IPS-NIHi7 (cell line): Measurements from ENCODE around the gene TINCR.
A peak's percentile ranks its signal among the peaks of the same experiment; 100 is the strongest.

ENCODE experiments used
- DNase-seq: peaks from one replicate; pipeline ENCODE4 v3.0.0; 2012; ENCODE audit warnings: mixed read lengths; ENCODE audit errors: extremely low spot score

TINCR gene

GRCh38 chr19:5588906-5589676 is 21.3 kb upstream of the TINCR start:
- no peak for DNase-seq

DNA sequence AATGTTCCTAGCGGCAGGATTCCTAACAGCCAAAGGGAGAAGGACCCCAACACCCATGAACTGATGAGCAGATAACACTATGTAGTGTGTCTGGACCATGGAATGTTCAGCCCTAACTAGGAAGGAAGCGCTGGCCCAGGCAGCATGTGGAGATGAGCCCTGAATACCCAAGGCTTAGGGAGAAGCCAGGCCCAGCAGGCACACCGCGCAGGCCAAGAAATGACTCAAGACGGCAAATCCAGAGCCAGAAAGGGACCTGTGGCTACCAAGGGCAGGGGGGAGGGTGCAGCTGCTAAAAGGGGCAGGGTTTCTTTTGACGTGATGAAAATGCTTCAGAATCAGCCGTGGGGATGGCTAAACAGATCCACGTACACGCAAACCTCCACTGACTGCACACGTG is 20.7 kb upstream of the TINCR start:
- no peak for DNase-seq

GRCh38 chr19:5587661-5588060 is 19.9 kb upstream of the TINCR start:
- no peak for DNase-seq

DNA sequence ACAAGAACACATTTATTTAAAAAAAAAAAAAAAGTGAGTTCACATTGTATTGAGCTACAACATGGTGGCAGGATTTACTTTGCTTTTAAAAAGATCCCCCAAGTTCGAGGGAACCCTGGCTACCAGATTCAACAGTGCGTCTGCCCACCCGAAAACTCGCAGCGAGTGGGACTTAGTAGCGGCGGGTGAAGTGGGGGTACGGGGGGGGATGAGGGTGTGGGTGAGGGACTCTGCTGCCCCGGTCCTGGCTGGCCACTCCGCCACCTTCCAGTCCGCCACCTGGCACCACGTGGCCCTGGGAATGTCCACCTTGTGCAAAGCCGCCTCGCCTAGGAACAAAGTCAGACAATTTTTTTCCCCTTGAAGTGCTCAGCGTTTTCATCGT is 19.3 kb upstream of the TINCR start:
- DNase-seq, result no peak

DNA sequence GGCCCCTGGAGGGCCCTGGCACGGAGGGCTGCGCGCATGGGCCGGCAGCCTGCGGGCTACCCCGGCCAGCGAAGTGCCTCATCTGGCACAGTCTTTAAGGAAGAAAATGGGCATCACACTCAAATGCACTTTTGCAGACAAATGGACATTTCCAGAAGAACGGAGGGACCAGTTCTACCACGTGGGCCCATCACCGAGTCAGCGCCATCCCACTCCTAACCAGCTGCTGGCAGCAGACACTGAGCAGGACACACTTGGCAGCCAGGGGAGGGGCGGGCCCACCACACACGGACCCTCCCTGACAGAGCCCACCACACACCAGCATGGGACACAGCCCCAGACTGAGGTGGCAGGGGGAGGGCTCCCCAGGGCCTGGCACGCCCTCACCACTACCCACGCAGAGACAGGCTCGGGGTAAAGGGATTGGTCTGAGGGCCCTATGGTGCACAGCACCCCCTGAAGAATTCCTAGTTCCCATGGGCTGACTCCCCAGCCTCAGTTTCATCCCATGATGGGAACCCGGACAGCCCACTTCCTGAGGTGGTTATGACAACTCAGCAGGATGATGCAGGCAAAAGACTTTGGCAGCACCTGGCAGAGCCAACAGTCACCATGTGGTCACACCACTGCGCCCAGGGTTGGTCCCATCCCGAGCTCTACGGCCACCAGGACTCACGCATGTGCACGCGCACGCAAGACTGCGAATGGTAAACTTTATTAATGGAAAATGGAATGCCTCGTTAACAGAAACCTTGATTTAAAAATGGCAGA is 18.7 kb upstream of the TINCR start:
- DNase-seq, result no peak

- peak; percentile 86 for DNase-seq
These were observed 17.9 kb upstream of the TINCR start for GRCh38 chr19:5585461-5586299.

DNA sequence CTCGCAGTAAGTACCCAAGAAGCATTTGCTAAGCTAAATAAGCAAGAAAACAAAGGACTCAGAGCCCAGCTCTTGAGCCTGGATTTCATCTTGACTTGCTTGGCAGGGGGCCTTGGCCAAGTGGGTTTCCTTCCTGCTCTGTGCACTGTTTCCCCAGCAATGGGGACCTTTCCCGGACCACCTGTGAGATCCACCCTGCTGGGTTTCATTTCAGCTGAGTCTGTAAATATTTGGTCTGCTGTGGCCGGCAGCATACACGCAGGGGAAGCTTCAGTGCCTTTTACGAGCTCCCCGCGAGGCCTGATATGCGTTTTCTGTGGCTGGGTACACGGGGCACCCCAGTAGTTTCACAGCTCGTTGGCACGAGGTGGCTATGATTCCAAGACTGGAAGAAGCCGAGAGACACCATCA is 12.4 kb upstream of the TINCR start:
- no peak for DNase-seq

- DNase-seq, result no peak
These were observed 11.9 kb upstream of the TINCR start for GRCh38 chr19:5579697-5580096.

GRCh38 chr19:5579286-5579685 is 11.5 kb upstream of the TINCR start:
- DNase-seq, result no peak

DNA sequence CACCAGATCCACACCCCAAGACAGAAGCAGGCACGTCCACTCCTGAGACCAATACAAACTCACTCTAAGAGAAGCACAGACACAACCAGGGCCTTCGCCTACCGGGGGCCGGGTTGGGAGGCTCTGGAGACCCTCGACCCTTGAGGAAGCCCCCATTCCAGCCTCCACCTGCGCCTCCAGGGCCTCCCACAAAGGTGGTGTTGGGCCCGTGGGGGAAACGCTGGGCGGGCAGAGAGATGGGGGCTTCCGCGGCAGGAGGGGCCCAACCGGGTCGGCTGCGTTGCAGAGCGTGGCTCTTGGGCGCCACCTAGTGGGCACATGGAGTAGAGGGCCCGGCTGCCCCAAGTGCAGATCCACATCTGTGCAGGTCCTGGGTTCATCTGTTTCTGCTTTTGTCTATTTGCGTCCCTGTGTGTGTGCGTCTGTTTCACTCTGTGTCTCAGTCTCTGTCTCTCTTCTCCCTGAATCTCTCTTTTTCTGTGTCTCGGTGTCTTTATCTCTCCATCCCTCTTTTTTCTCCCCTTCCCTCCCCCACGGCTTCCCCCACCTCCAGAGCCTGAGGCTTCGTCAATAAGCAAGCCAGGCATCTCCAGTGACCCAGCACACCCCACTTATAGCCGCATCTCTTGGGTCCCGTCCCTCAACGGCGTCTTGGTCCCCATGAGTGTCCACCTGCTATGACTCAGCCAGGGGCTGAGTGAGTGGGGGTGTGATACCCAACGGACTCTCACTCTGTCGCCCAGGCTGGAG is 10.5 kb upstream of the TINCR start:
- peak; percentile 90 for DNase-seq

DNA sequence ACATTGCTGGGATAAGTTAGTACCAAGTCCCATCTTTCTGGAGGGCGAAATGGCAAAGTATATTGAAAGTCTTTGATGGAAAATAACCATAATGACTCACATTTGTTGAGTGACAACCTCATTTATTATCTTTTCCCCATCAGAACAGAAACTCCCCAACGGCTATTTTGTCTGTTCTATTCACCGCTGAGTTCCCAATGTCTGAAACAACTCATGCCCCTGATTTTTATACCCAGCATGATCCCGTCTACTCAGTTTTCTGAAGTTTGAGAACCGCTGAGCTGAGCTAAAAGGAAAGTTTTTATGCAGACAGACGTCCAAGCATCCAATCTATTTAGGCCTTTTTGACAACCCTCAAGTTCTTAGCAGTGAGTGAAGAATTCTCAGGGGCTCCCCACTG is 7.8 kb upstream of the TINCR start:
- no peak for DNase-seq

DNA sequence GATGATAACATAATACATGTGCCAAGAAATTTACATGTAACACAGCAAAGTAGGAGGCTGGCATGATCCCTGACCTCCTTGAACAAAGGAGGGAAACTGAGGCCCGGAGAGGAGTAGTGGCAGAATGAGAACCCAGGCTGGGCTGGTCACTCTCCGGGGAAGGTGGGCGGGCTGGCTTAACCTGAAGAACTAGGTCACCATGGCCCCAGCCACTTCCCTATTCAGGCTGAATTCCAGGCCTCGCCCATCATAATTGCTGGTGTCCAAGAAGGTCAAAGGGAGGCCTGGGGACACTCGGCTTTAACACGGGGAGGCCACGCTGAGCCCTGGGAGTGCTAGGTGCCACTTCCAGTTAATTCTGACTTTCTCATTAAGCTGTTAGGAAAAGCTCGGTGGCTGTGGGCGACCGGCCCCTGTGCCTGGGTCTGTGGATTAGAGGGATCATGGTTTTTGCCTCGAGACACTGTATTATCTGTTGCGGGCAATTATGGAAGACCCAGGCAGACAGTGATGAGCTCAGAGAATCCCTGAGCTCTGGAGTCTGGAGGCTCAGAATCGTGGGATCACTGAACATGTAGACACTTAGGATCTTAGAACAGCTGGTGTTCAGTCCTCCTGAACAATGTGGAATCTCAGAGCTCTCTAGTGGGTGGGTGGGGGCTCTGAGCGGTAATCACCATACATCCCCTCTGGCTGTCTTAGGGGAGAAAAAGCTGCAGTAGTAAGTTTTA is 5.0 kb upstream of the TINCR start:
- DNase-seq, result no peak

DNA sequence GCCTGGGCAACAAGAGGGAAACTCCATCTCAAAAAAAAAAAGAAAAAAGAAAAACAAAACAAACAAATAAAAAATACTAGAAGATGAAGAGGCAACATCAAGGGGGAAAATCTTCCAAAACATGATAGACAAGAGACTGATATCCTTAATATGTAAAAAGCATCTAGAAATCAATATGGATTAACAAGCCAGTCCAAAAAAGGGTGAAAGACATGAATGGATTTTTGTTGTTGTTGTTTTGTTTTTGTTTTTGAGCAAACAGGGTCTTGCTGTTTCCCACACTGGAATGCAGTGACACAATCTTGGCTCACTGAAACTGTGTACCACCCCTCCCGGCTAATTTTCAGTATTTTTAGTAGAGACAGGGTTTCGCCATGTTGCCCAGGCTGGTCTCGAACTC is 4.0 kb upstream of the TINCR start:
- no peak for DNase-seq

- no peak for DNase-seq
These were observed 236 bp upstream of the TINCR start for GRCh38 chr19:5567970-5568407.

DNA sequence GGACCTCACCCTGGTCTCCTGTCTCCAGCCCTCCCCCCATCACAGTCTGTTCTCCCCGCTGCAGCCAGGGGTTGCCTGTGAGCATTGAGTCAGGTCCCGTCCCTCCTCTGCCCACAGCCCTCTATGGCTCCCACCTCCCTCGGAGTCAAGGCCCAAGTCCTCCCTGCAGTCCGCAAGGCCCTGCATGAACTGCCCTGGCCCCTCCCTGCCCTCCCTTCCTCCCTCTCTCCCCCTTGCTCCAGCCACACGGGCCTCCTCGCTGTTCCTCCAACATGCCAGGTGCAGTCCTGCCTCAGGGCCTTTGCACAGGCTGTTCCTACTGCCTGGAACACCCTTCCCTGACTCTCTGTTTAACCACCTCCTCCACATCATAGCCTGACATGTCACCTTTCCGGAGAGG is 2.8 kb downstream of the TINCR start:
- no peak for DNase-seq

DNA sequence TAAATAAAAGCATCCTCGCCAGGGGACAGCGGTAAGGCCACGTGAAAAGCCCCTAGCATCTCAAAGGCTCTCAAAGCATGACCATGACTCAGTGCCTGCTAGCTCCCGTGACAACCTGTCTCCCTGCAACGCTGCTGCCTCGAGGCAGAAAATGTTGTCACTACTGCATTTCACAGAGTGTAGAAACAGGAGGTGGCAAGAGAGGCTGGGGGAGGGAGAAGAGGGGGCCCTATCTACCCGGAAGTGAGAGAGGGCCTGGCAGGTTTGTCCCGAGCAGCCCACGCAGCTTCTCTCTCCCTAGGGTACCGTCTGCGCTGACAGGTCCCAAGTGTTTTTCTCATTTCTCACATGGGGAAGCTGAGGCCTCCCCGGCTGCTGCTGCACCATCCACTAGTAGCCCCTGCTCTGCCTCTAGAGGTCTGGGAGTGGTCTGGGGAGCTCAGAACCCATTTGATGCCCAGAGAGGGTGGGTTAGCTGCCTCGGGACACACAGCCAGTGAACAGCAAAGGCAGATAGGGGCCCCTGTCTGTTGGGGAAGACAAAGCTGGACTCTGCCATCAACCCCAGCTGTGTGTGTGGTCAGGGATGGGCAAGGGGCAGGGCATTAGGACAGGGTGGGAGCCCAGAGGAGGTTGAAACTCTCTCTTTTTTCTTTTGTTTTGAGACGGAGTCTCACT is 3.7 kb downstream of the TINCR start:
- DNase-seq, result no peak

- no peak for DNase-seq
These were observed 4.7 kb downstream of the TINCR start for GRCh38 chr19:5563008-5563431.

GRCh38 chr19:5562280-5562679 is 5.5 kb downstream of the TINCR start:
- DNase-seq, result no peak

DNA sequence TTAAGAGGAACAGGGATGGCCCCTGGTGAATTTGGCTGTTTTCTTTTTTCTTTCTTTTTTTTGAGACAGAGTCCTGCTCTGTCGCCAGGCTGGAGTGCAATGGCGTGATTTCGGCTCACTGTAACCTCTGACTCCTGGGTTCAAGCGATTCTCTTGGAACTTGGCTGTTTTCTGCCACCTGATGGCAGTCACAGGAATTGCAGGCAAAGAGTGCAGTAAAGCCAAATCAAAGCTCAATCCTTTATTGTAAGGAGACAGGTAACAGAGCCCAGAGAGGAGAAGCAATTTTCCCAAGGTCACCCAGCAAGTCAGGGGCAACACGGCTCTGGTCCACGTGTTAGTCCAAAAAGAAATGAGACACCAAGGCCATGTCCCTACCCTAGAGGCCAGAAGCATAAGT is 6.2 kb downstream of the TINCR start:
- DNase-seq, result no peak

DNA sequence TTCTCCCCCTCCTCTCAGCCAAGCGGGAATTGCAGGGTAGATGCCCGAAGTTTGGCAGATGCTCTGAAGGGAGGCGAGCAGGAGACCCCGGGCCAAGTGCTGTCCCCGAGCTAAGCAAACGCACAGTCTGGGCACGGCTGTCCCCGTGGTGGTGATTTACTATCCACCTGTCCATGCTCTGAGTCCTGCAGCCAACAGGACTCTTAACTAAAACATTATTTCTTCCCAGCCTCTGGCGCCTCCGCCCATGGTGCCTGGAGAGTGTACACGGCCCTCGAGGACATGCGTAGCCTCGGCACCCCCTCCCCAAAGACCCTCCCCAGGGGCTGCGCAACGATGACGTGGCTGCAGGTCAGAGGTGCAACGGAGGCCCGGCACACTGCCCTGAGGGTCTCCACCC is 7.6 kb downstream of the TINCR start:
- DNase-seq, result no peak

DNA sequence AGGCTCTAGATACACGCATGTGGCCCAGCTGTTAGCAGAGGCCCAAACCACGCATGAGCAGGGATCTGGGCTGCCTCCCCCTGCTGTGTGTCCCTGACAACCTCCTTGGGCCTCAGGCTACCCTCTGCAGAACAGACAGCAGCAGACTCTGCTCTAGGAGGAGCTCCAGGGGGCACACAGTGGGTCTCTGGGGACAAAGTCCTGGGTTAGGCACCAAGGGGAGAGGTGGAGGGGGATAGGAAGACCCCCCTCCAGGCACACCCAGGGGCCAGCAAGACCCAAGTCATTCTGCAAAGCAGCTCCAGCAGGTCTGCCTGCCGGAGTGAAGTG is 8.0 kb downstream of the TINCR start:
- DNase-seq, result no peak
